ENCODE results near the gene BEST3. TPM values are rescaled to one million over a fixed set of nuclear protein-coding genes. Genes with fewer than 3 reads are reported as not detected.

BEST3 gene
- total RNA-seq, 1 donor from 2014 or later, result 0.77 TPM

- no peak overlapping the region for H3K27ac Mint-ChIP-seq
- no peak for TF ChIP-seq CTCF (conservative IDR thresholded peaks at IDR 0.05)
- no peak for DNase-seq (ENCODE audit: extremely low spot score, unreplicated experiment)
Observed at GRCh38 chr12:69712826-69713225, 13.7 kb upstream of the BEST3 start.

GRCh38 chr12:69708649-69709048, 9.5 kb upstream of the BEST3 start:
- H3K36me3 Mint-ChIP-seq, result no peaks in the 10 kb centered on the region
- no peak for DNase-seq (ENCODE audit: extremely low spot score, unreplicated experiment)
- no peak overlapping the region for H3K4me3 Mint-ChIP-seq
- H3K4me1 Mint-ChIP-seq (ENCODE audit: unreplicated experiment), result no peaks in the 10 kb centered on the region
- H3K9me3 Mint-ChIP-seq, result peaks cover 11% of the 10 kb centered on the region
- no peak overlapping the region for H3K27ac Mint-ChIP-seq
- no peaks in the 10 kb centered on the region for H3K27me3 Mint-ChIP-seq
- peak; percentile 70 for TF ChIP-seq CTCF (conservative IDR thresholded peaks at IDR 0.05)

More at GRCh38 chr12:69712826-69713225, 13.7 kb upstream of the BEST3 start:
- H3K27me3 Mint-ChIP-seq, result no peaks in the 10 kb centered on the region
- peaks cover 11% of the 10 kb centered on the region for H3K9me3 Mint-ChIP-seq
- H3K4me3 Mint-ChIP-seq, result no peak overlapping the region
- H3K36me3 Mint-ChIP-seq, result no peaks in the 10 kb centered on the region
- no peaks in the 10 kb centered on the region for H3K4me1 Mint-ChIP-seq (ENCODE audit: unreplicated experiment)

GRCh38 chr12:69704357-69704756, 5.3 kb upstream of the BEST3 start:
- H3K36me3 Mint-ChIP-seq, result no peaks in the 10 kb centered on the region
- H3K27ac Mint-ChIP-seq, result no peak overlapping the region
- no peak for DNase-seq (ENCODE audit: extremely low spot score, unreplicated experiment)
- H3K9me3 Mint-ChIP-seq, result peaks cover 6% of the 10 kb centered on the region
- H3K4me3 Mint-ChIP-seq, result no peak overlapping the region
- H3K4me1 Mint-ChIP-seq (ENCODE audit: unreplicated experiment), result peaks cover 6% of the 10 kb centered on the region
- TF ChIP-seq CTCF (conservative IDR thresholded peaks at IDR 0.05), result no peak
- no peaks in the 10 kb centered on the region for H3K27me3 Mint-ChIP-seq

- H3K4me1 Mint-ChIP-seq (ENCODE audit: unreplicated experiment), result peaks cover 6% of the 10 kb centered on the region
- no peaks in the 10 kb centered on the region for H3K27me3 Mint-ChIP-seq
- H3K36me3 Mint-ChIP-seq, result no peaks in the 10 kb centered on the region
- no peak overlapping the region for H3K27ac Mint-ChIP-seq
- no peak for DNase-seq (ENCODE audit: extremely low spot score, unreplicated experiment)
- no peak overlapping the region for H3K4me3 Mint-ChIP-seq
- no peaks in the 10 kb centered on the region for H3K9me3 Mint-ChIP-seq
- TF ChIP-seq CTCF (conservative IDR thresholded peaks at IDR 0.05), result no peak
Observed at GRCh38 chr12:69703146-69703642, 4.1 kb upstream of the BEST3 start.

GRCh38 chr12:69701826-69702225, 2.7 kb upstream of the BEST3 start:
- no peak overlapping the region for H3K4me3 Mint-ChIP-seq
- H3K27me3 Mint-ChIP-seq, result no peaks in the 10 kb centered on the region
- no peak for DNase-seq (ENCODE audit: extremely low spot score, unreplicated experiment)
- no peak for TF ChIP-seq CTCF (conservative IDR thresholded peaks at IDR 0.05)
- no peak overlapping the region for H3K27ac Mint-ChIP-seq
- H3K9me3 Mint-ChIP-seq, result no peaks in the 10 kb centered on the region
- no peaks in the 10 kb centered on the region for H3K36me3 Mint-ChIP-seq
- peaks cover 6% of the 10 kb centered on the region for H3K4me1 Mint-ChIP-seq (ENCODE audit: unreplicated experiment)

GRCh38 chr12:69698054-69698453, 1.0 kb downstream of the BEST3 start:
- Mint-ChIP-seq H3K36me3 (no peaks in the 10 kb centered on the region), H3K4me3 (no peak overlapping the region), H3K27ac (no peak overlapping the region), H3K27me3 (no peaks in the 10 kb centered on the region), H3K4me1 (ENCODE audit: unreplicated experiment) (peaks cover 6% of the 10 kb centered on the region), H3K9me3 (no peaks in the 10 kb centered on the region)
- no peak for DNase-seq (ENCODE audit: extremely low spot score, unreplicated experiment)
- no peak for TF ChIP-seq CTCF (conservative IDR thresholded peaks at IDR 0.05)
